ENCODE measurements around the gene RPS21. TPM values are rescaled to one million over a fixed set of nuclear protein-coding genes. Genes with fewer than 3 reads are reported as not detected.

Gene RPS21
- total and polyA plus RNA-seq, 4 donors: 222 to 4,827 (median 2,651) TPM

DNA sequence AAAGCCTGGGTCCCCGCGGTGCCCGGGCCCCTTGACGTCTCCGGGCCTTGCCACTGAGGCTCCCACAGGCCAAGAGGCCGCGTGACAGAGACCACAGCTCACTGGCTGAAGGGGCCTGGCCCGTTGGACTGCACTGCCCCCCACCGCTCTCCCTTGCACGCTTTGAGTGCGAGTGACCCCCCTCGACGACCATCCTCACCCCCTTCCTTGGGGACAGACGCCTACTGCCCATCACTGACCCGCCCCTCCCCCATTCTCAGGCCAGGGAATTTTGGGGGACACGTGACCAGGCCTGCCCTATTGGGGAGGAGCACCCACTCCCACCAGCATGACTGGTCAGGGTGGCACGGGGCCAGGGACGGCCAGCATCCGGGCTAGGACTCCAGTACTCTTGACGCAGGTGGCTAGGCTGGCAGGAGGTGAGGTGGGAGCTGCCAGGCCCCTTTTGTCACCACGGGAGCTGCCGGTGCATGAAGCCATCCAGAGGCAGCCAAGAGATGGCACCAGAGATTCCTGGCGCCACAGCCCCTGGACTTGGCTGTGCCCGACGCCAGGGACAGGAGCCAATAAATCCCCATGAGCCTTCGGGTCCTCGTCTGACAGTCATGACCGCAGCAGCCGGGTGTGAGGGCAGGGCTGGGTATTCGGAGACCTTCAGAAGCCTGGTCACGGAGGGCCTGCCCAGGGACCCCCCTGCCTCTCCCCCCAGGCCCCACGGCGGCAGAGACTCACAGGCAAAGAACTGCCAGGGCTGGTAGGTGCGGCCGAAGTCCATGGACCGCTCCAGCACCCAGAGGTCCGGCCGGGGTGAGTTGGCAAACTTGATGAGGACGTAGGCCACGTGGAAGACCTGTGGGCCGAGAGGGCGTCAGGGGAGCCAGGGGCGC is 34.3 kb upstream of the RPS21 start:
- Histone ChIP-seq H3K4me3 (no peak overlapping the region), H3K36me3 (ENCODE audit: control insufficient read depth in 4 of 4, insufficient read depth in 4 of 4, low read length in 4 of 4) (peaks cover 0 to 41% (median 4%) of the 10 kb centered on the region in 4 donors), H3K27me3 (ENCODE audit: control insufficient read depth in 3 of 3, insufficient read depth in 3 of 3, low read length in 2 of 3) (no peaks in the 10 kb centered on the region), H3K9ac (ENCODE audit: insufficient read depth in 1 of 2, low read length in 2 of 2) (no peak overlapping the region), H3K4me1 (ENCODE audit: control insufficient read depth in 5 of 5, insufficient read depth in 5 of 5, low read length in 5 of 5) (peaks cover 7 to 31% (median 25%) of the 10 kb centered on the region in 5 donors), H3K27ac (ENCODE audit: low read depth in 1 of 2, low read length in 1 of 2) (peak overlapping the region; percentile 56 to 93), H3K9me3 (ENCODE audit: control insufficient read depth in 4 of 4, insufficient read depth in 3 of 4, low read length in 3 of 4) (no peaks in the 10 kb centered on the region)
- DNase-seq (no peak), ATAC-seq (ENCODE audit: insufficient read depth, low FRiP score) (no peak)
- no peak for TF ChIP-seq CTCF (IDR thresholded peaks at IDR 0.05; ENCODE audit: control extremely low read depth, extremely low read depth)
- 72 to 85% methylated on average over 42 to 43 of the region's 43 CpGs for WGBS, 2 donors

DNA sequence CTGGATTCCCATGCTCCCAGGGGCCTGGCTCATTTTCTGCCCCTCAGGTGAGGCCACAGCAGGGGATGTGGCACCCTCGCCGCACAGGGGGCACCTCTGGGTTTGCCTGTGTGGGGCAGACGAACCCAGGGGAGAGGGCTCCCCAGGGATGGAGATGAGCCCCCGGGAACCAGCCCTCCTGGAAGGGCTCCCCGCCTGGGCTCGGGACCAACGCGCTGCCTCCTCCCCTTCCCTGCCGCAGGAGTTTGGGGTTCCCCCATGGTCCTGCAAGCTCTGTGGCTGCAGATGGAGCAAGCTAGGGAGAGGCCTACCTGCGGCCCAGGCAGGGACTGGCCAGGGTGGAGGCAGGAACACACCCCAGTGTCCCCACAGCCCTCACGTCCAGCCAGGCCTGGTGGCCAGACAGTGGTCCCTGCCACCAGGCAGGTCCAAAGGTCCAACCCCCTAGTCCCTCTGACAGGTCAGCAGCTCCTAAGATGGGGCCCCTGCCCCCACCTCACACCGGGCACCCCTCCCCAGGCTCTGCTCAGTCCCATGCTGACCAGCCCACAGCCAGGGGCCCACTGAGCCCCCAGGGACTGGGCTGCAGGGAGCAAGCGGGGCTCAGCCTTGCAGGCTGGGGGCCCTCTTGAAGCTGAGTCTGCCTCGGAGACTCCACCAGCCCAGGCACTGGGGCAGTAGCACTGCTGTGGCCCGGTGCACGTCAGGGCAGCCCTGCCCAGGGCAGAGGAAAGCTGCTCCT is 33.4 kb upstream of the RPS21 start:
- Histone ChIP-seq H3K27ac (ENCODE audit: low read depth in 1 of 2, low read length in 1 of 2) (peak overlapping the region; percentile 56 to 93), H3K9me3 (ENCODE audit: control insufficient read depth in 4 of 4, insufficient read depth in 3 of 4, low read length in 3 of 4) (no peaks in the 10 kb centered on the region), H3K4me3 (no peak overlapping the region), H3K9ac (ENCODE audit: insufficient read depth in 1 of 2, low read length in 2 of 2) (no peak overlapping the region), H3K27me3 (ENCODE audit: control insufficient read depth in 3 of 3, insufficient read depth in 3 of 3, low read length in 2 of 3) (no peaks in the 10 kb centered on the region), H3K36me3 (ENCODE audit: control insufficient read depth in 4 of 4, insufficient read depth in 4 of 4, low read length in 4 of 4) (peaks cover 0 to 41% (median 4%) of the 10 kb centered on the region in 4 donors), H3K4me1 (ENCODE audit: control insufficient read depth in 5 of 5, insufficient read depth in 5 of 5, low read length in 5 of 5) (peaks cover 7 to 39% (median 33%) of the 10 kb centered on the region in 5 donors)
- TF ChIP-seq CTCF (IDR thresholded peaks at IDR 0.05; ENCODE audit: control extremely low read depth, extremely low read depth): no peak
- DNase-seq (no peak), ATAC-seq (ENCODE audit: insufficient read depth, low FRiP score) (no peak)
- 86 to 93% methylated on average over 15 to 16 of the region's 16 CpGs for WGBS, 2 donors

GRCh38 chr20:62354031-62354808 is 32.7 kb upstream of the RPS21 start:
- Histone ChIP-seq H3K4me1 (ENCODE audit: control insufficient read depth in 5 of 5, insufficient read depth in 5 of 5, low read length in 5 of 5) (peaks cover 10 to 46% (median 40%) of the 10 kb centered on the region in 5 donors), H3K9me3 (ENCODE audit: control insufficient read depth in 4 of 4, insufficient read depth in 3 of 4, low read length in 3 of 4) (no peaks in the 10 kb centered on the region), H3K4me3 (no peak overlapping the region), H3K36me3 (ENCODE audit: control insufficient read depth in 4 of 4, insufficient read depth in 4 of 4, low read length in 4 of 4) (peaks cover 0 to 41% (median 3%) of the 10 kb centered on the region in 4 donors), H3K27me3 (ENCODE audit: control insufficient read depth in 3 of 3, insufficient read depth in 3 of 3, low read length in 2 of 3) (no peaks in the 10 kb centered on the region), H3K27ac (ENCODE audit: low read depth in 1 of 2, low read length in 1 of 2) (peak overlapping the region; percentile 87 to 91), H3K9ac (ENCODE audit: insufficient read depth in 1 of 2, low read length in 2 of 2) (no peak overlapping the region)
- DNase-seq (no peak), ATAC-seq (ENCODE audit: insufficient read depth, low FRiP score) (no peak)
- TF ChIP-seq CTCF (IDR thresholded peaks at IDR 0.05; ENCODE audit: control extremely low read depth, extremely low read depth): no peak
- 81 to 84% methylated on average over 14 of the region's 14 CpGs for WGBS, 2 donors
